ENCODE data around the gene SOWAHD. TPM values are rescaled to one million over a fixed set of nuclear protein-coding genes. Genes with fewer than 3 reads are reported as not detected.
A peak's percentile ranks its signal among the peaks of the same experiment; 100 is the strongest.

The SOWAHD gene
- total and polyA plus RNA-seq, 3 experiments from 2014 or later, result 0.33 to 0.84 (median 0.55) TPM

DNA sequence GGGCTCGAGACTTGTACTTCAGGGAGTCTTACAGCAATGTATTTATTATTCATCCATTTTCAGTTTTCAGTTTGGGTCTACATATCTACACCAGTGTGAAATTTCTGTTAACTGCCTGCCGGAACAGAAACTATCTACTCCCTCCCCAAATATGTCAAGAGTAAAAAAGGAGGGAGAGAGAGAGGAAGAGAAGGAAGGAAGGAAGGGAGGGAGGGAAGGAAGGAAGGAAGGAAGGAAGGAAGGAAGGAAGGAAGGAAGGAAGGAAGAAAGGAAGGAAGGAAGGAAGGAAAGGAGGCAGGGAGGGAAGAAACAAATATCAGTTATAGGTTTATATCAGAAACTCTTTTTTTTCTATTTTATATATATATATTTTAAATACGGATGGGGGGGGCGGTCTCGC, 20.4 kb downstream of the SOWAHD start:
- no peak overlapping the region for H3K27ac ChIP-seq (ENCODE audit: low read depth, low read length)
- H3K4me3 ChIP-seq (ENCODE audit: low read length), result no peak overlapping the region
- Mint-ChIP-seq H3K4me3 (no peak overlapping the region), H3K27me3 (peaks cover 0 to 2% of the 10 kb centered on the region in 2 donors), H3K4me1 (peaks cover 5 to 14% (median 9%) of the 10 kb centered on the region in 3 donors), H3K27ac (peak overlapping the region in 1 of 8 donors; percentile 19), H3K36me3 (peaks cover 0 to 20% (median 0%) of the 10 kb centered on the region in 3 donors), H3K9me3 (no peaks in the 10 kb centered on the region)
- H3K4me1 ChIP-seq (ENCODE audit: insufficient read depth, low read length), result no peaks in the 10 kb centered on the region
- no peak for DNase-seq
- no peaks in the 10 kb centered on the region for H3K27me3 ChIP-seq (ENCODE audit: insufficient read depth, low read length, poor library complexity, severe bottlenecking)
- no peaks in the 10 kb centered on the region for H3K36me3 ChIP-seq (ENCODE audit: insufficient read depth, low read length)
- no peaks in the 10 kb centered on the region for H3K9me3 ChIP-seq (ENCODE audit: low read length)
- ChIA-PET CTCF (interaction anchor here (1.1 to 1.5 kb wide), 2 partner anchors 10 to 130 kb away, joined by 3 to 6 read pairs; no protein-coding TSS in a partner anchor), POLR2A (interaction anchor here (0.6 kb wide), 1 partner anchor 194 kb away, joined by 6 read pairs; no protein-coding TSS in a partner anchor)

DNA sequence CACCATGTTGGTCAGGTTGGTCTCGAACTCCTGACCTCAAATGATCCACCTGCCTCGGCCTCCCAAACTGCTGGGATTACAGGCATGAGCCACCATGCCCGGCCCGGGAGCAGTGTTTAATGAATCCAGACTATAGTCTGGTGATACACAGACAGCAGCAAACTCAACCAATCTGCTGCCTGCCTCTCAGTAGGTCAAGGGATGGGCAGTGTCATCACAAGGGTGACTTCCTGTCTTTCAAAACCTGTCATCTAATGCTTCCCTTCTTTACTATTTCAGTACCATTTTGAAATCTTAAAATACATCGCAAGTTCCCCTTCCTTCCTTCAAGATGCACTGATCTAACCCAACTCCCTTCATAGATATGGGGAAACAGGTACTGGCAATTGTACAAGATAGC, 24.6 kb downstream of the SOWAHD start:
- no peaks in the 10 kb centered on the region for H3K4me1 ChIP-seq (ENCODE audit: insufficient read depth, low read length)
- POLR2A ChIA-PET, result no interaction called here
- H3K36me3 Mint-ChIP-seq, result peaks cover 0 to 50% (median 3%) of the 10 kb centered on the region in 3 donors
- CTCF ChIA-PET, result no interaction called here
- no peaks in the 10 kb centered on the region for H3K9me3 ChIP-seq (ENCODE audit: low read length)
- H3K27ac ChIP-seq (ENCODE audit: low read depth, low read length), result no peak overlapping the region
- H3K4me1 Mint-ChIP-seq, result peaks cover 20 to 36% (median 23%) of the 10 kb centered on the region in 3 donors
- no peak for DNase-seq
- H3K36me3 ChIP-seq (ENCODE audit: insufficient read depth, low read length), result peaks cover 7% of the 10 kb centered on the region
- H3K27ac Mint-ChIP-seq, result peak overlapping the region in 2 of 8 donors; percentile 21 to 79
- no peak overlapping the region for H3K4me3 ChIP-seq (ENCODE audit: low read length)
- peaks cover 0 to 4% of the 10 kb centered on the region in 2 donors for H3K27me3 Mint-ChIP-seq
- H3K4me3 Mint-ChIP-seq, result no peak overlapping the region
- no peaks in the 10 kb centered on the region for H3K27me3 ChIP-seq (ENCODE audit: insufficient read depth, low read length, poor library complexity, severe bottlenecking)
- H3K9me3 Mint-ChIP-seq, result no peaks in the 10 kb centered on the region

DNA sequence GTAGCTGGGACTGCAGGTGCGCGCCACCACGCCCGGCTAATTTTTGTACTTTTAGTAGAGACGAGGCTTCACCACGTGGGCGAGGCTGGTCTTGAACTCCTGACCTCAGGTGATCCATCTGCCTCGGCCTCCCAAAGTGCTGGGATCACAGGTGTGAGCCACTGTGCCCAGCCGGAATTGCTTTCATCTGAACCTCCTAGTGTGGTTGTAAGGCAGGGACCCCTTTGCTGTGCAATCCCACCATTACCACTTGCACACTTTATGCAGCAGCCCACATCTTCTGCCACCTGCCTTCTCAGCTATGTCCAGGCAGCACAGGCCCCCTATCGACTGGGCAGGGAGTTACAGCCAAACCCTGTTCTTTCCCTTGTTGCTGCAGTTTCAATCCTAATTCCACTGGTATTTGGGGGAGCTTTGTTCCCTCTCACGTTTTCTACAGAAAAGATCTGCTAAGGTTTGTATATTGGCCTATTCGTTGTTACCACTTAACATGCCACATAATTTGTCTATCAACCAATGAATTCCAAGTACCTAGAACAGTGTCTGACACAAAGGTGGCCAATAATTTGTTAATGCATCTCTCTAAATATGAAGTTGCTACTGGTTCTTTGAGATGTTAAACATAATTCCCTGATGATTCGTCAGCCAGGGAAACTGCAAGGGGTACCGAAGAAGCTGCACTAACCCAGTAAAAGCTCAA, 26.5 kb downstream of the SOWAHD start:
- DNase-seq, result peak; percentile 19 to 59 (median 42)
- peaks cover 17% of the 10 kb centered on the region for H3K4me1 ChIP-seq (ENCODE audit: insufficient read depth, low read length)
- no peaks in the 10 kb centered on the region for H3K9me3 Mint-ChIP-seq
- peak overlapping the region in 7 of 8 donors; percentile 5 to 82 (median 43) for H3K27ac Mint-ChIP-seq
- no peak overlapping the region for H3K4me3 Mint-ChIP-seq
- POLR2A ChIA-PET, result interaction anchor here (0.6 kb wide), 1 partner anchor 256 kb away, joined by 7 read pairs; no protein-coding TSS in a partner anchor
- CTCF ChIA-PET, result interaction anchor here (0.7 to 2.0 kb wide), 7 partner anchors 9 to 269 kb away, joined by 3 to 6 read pairs (median 4); partner anchors contain the start of gene SOWAHD
- peaks cover 0 to 64% (median 6%) of the 10 kb centered on the region in 3 donors for H3K36me3 Mint-ChIP-seq
- H3K27ac ChIP-seq (ENCODE audit: low read depth, low read length), result no peak overlapping the region
- H3K27me3 Mint-ChIP-seq, result peaks cover 0 to 1% of the 10 kb centered on the region in 2 donors
- peaks cover 13% of the 10 kb centered on the region for H3K36me3 ChIP-seq (ENCODE audit: insufficient read depth, low read length)
- no peaks in the 10 kb centered on the region for H3K9me3 ChIP-seq (ENCODE audit: low read length)
- peaks cover 30 to 52% (median 39%) of the 10 kb centered on the region in 3 donors for H3K4me1 Mint-ChIP-seq
- H3K4me3 ChIP-seq (ENCODE audit: low read length), result no peak overlapping the region
- H3K27me3 ChIP-seq (ENCODE audit: insufficient read depth, low read length, poor library complexity, severe bottlenecking), result no peaks in the 10 kb centered on the region

DNA sequence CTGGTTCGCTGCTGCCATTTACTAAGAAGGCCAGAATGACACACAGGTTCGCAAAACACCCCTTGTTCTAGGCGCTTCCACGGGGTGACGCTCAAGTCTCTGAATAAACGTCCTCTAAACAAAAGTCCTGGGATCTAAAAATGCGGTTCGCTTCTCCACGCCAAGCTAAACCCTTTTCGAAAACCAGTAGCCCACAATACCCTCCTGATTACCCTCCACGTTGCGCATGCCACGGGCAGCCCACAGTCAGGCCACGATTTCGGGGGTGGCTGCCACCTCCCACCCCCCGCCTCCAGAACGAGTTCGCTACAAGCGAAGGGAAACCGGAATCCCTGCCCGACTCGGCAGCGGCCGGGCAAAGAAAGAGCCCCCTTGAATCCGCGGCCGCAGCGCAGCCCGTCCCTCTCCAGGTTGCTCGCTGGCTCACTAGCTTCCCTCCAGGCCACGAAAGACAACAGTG, 32.6 kb downstream of the SOWAHD start:
- H3K9me3 ChIP-seq (ENCODE audit: low read length), result no peaks in the 10 kb centered on the region
- Mint-ChIP-seq H3K27me3 (peaks cover 0 to 4% of the 10 kb centered on the region in 2 donors), H3K27ac (peak overlapping the region; percentile 89 to 99 (median 98)), H3K4me1 (peaks cover 25 to 54% (median 38%) of the 10 kb centered on the region in 3 donors), H3K9me3 (no peaks in the 10 kb centered on the region), H3K4me3 (peak overlapping the region; percentile 94 to 98 (median 96)), H3K36me3 (peaks cover 0 to 46% (median 6%) of the 10 kb centered on the region in 3 donors)
- POLR2A ChIA-PET, result interaction anchor here (0.5 to 2.4 kb wide), 13 partner anchors 10 to 216 kb away, joined by 3 to 19 read pairs (median 4); partner anchors contain the start of genes NKRF, RNF113A, SEPTIN6 and SOWAHD
- peak overlapping the region; percentile 72 for H3K4me3 ChIP-seq (ENCODE audit: low read length)
- peaks cover 6% of the 10 kb centered on the region for H3K36me3 ChIP-seq (ENCODE audit: insufficient read depth, low read length)
- H3K27me3 ChIP-seq (ENCODE audit: insufficient read depth, low read length, poor library complexity, severe bottlenecking), result no peaks in the 10 kb centered on the region
- H3K27ac ChIP-seq (ENCODE audit: low read depth, low read length), result peak overlapping the region; percentile 91
- CTCF ChIA-PET, result interaction anchor here (0.8 to 2.0 kb wide), 8 partner anchors 33 to 107 kb away, joined by 3 to 9 read pairs (median 4); partner anchors contain the start of genes SEPTIN6 and SOWAHD
- peaks cover 25% of the 10 kb centered on the region for H3K4me1 ChIP-seq (ENCODE audit: insufficient read depth, low read length)
- peak in 4 of 5 donors; percentile 6 to 61 (median 27) for DNase-seq

DNA sequence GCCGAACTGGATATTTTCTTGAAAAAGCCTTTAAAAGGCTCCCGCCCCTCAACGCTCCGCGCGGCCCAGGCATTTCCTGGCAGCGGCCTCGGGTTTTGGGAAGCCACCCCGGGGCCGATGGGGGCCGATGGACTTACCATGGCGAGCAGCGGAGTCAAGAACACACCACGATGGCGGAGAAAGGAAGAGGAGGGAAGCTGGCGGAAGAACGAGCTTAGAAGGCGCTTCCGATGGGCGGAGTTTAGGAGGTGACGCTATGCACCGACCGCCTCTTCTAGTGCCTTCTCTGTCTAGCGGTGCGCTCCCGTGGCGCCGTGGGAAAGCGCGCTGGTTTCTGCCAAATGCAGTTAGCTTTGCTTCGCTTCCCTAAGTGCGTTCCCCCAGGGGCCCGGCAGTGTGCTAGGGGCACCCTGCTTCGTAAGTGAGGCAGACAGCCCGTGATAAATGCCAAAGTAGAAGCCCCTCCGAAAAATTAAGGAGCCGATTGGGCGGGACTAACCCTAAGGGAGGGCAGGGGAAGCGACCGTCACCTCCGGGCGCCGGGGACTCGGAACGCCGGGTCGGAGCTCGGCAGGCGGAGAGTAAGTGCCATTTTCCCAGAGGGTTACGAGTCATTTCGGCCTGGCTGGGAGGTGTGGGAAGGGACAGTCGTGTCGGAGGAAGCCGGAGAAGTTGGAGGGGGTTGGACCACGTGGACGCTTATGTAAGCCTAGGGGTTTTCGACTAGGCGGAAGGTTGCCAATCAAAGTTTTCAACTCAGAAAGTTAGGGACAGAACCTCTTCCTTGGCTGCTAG, 33.2 kb downstream of the SOWAHD start, which contains the start of gene RPL39:
RPL39 (minus strand) TSS at position 194 of the 795 bp plus-strand sequence; CDS start at position 140, 54 bp downstream.
- H3K27ac ChIP-seq (ENCODE audit: low read depth, low read length), result peak within 1 kb of the TSS; percentile 91
- peaks cover 0 to 41% (median 6%) of the 10 kb centered on the region in 3 donors for H3K36me3 Mint-ChIP-seq
- H3K36me3 ChIP-seq (ENCODE audit: insufficient read depth, low read length), result peaks cover 6% of the 10 kb centered on the region
- no peaks in the 10 kb centered on the region for H3K27me3 ChIP-seq (ENCODE audit: insufficient read depth, low read length, poor library complexity, severe bottlenecking)
- ChIA-PET POLR2A (interaction anchor here (0.5 to 2.4 kb wide), 14 partner anchors 10 to 217 kb away, joined by 3 to 19 read pairs (median 4); partner anchors contain the start of genes NKRF, RNF113A, SEPTIN6 and SOWAHD), CTCF (interaction anchor here (0.6 to 2.0 kb wide), 10 partner anchors 33 to 276 kb away, joined by 3 to 9 read pairs (median 4); partner anchors contain the start of genes SEPTIN6 and SOWAHD)
- no peaks in the 10 kb centered on the region for H3K9me3 Mint-ChIP-seq
- H3K4me3 Mint-ChIP-seq, result peak within 1 kb of the TSS; percentile 94 to 98 (median 96)
- H3K4me3 ChIP-seq (ENCODE audit: low read length), result peak within 1 kb of the TSS; percentile 72
- peak; percentile 67 to 87 (median 79) for DNase-seq
- no peaks in the 10 kb centered on the region for H3K9me3 ChIP-seq (ENCODE audit: low read length)
- H3K4me1 Mint-ChIP-seq, result peaks cover 25 to 50% (median 38%) of the 10 kb centered on the region in 3 donors
- peak within 1 kb of the TSS; percentile 89 to 99 (median 98) for H3K27ac Mint-ChIP-seq
- H3K4me1 ChIP-seq (ENCODE audit: insufficient read depth, low read length), result peaks cover 25% of the 10 kb centered on the region
- H3K27me3 Mint-ChIP-seq, result peaks cover 0 to 4% of the 10 kb centered on the region in 2 donors

DNA sequence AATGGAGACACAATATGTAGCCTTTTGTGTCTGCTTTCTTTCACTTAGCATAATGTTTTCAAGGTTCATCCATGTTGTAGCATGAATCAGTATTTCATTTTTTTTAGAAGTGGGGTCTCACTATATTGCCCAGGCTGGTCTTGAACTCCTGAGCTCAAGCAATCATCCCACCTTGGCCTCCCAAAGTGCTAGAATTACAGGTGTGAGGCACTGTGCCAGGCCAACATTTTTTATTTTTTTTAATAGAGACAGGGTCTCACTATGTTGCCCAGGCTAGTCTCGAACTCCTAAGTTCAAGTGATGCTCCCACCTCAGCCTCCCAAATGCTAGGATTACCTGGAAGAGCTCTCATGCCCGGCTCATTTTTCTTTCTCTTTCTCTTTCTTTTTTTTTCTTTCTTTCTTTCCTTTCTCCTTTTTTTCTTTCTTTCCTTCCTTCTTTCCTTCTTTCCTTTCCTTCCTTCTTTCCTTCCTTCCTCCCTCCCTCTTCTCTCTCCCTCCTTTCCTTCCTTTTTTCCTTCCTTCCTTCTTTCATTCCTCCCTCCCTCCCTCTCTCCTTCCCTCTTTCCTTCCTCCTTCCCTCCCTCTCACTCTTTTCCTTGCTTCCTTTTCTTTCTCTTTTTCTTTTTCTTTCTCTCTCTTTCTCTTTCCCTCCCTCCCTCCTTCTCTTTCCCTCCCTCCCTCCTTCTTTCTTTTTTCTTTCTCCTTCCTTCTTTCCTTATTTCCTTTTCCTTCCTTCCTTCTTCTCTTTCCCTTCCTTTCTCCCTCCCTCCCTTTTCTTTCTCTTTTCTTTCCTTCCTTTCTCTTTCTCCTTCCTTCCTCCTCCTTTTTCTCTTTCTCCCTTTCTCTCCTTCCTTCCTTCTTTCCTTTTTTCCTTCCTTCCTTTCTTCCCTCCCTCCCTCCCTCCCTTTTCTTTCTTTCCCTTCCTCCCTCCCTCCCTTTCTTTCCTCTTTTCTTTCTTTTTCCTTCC, 43.1 kb downstream of the SOWAHD start:
- ChIA-PET POLR2A (no interaction called here), CTCF (no interaction called here)
- Histone ChIP-seq H3K27me3 (ENCODE audit: insufficient read depth, low read length, poor library complexity, severe bottlenecking) (no peaks in the 10 kb centered on the region), H3K9me3 (ENCODE audit: low read length) (no peaks in the 10 kb centered on the region), H3K36me3 (ENCODE audit: insufficient read depth, low read length) (no peaks in the 10 kb centered on the region), H3K4me3 (ENCODE audit: low read length) (no peak overlapping the region), H3K27ac (ENCODE audit: low read depth, low read length) (no peak overlapping the region), H3K4me1 (ENCODE audit: insufficient read depth, low read length) (no peaks in the 10 kb centered on the region)
- Mint-ChIP-seq H3K27ac (peak overlapping the region in 1 of 8 donors; percentile 47), H3K9me3 (peaks cover 0 to 1% (median 0%) of the 10 kb centered on the region in 5 donors), H3K27me3 (peaks cover 0 to 9% of the 10 kb centered on the region in 2 donors), H3K4me3 (no peak overlapping the region), H3K4me1 (no peaks in the 10 kb centered on the region), H3K36me3 (peaks cover 0 to 3% (median 2%) of the 10 kb centered on the region in 3 donors)
- no peak for DNase-seq

DNA sequence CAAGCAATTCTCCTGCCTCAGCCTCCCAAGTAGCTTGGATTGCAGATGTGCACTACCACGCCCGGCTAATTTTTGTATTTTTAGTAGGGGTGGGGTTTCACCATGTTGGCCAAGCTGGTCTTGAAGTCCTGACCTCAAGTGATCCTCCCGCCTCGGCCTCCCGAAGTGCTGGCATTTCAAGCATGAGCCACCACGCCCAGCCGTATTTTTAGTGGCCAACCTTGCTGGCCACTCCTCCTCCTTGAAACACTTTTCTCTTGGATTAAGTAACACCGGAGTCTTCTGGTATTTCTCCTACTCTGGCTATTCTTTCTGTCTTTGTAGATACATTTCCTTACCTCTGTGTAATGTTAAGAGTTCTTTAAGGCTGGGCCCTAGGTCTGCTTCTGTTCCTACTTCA, 44.2 kb downstream of the SOWAHD start:
- no peaks in the 10 kb centered on the region for H3K9me3 ChIP-seq (ENCODE audit: low read length)
- POLR2A ChIA-PET, result no interaction called here

More for the DNA sequence above, 44.2 kb downstream of the SOWAHD start:
- Mint-ChIP-seq H3K4me3 (no peak overlapping the region), H3K4me1 (no peaks in the 10 kb centered on the region), H3K9me3 (peaks cover 0 to 1% (median 0%) of the 10 kb centered on the region in 5 donors), H3K36me3 (peaks cover 0 to 3% (median 2%) of the 10 kb centered on the region in 3 donors), H3K27ac (no peak overlapping the region), H3K27me3 (peaks cover 0 to 12% of the 10 kb centered on the region in 2 donors)
- CTCF ChIA-PET, result no interaction called here
- no peaks in the 10 kb centered on the region for H3K4me1 ChIP-seq (ENCODE audit: insufficient read depth, low read length)
- no peak overlapping the region for H3K4me3 ChIP-seq (ENCODE audit: low read length)
- DNase-seq, result no peak
- no peaks in the 10 kb centered on the region for H3K36me3 ChIP-seq (ENCODE audit: insufficient read depth, low read length)
- H3K27me3 ChIP-seq (ENCODE audit: insufficient read depth, low read length, poor library complexity, severe bottlenecking), result no peaks in the 10 kb centered on the region
- H3K27ac ChIP-seq (ENCODE audit: low read depth, low read length), result no peak overlapping the region
